Measurements from ENCODE around the gene KIAA1671. TPM values are rescaled to one million over a fixed set of nuclear protein-coding genes. Genes with fewer than 3 reads are reported as not detected.

KIAA1671 gene
- total RNA-seq, 2 experiments from 2014 or later: 6.5 to 6.8 TPM

DNA sequence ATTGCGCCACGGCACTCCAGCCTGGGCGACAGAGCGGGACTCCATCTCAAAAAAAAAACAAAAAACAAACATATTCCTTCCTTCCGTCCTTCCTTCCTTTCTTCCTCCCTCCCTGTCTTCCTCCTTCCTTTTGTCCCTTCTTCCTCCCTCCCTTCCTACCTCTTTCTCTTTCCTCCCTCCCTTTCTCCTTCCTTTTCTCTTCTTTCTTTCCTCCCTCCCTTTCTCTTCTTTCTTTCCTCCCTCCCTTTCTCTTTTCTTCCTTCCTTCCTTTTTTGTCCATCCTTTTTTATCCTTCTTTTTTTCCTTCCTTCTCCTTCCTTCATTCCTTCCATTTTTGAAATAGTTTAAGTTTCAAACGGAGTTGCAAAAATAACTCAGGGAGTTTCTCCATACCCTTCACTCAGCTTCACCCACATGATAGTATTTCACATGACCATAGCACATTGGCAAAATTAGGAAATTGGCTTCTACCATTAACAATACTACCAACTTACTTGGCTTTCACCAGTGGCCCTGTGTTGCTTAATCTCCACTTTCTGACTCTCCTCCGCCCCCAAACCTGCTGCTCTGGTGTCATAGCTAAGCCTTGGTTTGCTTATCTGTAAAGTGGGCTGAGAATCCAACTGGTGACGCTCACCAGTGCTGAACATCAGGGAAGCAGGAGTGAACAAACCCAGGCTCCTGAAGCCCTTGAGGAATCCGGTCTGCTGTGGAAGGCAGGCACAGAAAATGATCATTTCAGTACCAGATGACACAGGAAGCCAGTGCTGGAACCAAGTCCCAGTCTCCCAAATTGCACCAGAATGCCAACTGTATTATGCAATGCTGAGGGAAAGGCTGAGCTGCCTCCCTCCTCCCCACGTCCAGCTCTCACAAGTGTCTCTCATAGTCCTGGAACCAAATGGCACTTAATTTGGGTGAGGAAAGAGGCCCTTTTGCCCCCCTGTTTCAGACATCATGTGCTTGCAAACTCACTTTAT is 229.9 kb downstream of the KIAA1671 start:
- no peak overlapping the region for H3K4me3 Mint-ChIP-seq

DNA sequence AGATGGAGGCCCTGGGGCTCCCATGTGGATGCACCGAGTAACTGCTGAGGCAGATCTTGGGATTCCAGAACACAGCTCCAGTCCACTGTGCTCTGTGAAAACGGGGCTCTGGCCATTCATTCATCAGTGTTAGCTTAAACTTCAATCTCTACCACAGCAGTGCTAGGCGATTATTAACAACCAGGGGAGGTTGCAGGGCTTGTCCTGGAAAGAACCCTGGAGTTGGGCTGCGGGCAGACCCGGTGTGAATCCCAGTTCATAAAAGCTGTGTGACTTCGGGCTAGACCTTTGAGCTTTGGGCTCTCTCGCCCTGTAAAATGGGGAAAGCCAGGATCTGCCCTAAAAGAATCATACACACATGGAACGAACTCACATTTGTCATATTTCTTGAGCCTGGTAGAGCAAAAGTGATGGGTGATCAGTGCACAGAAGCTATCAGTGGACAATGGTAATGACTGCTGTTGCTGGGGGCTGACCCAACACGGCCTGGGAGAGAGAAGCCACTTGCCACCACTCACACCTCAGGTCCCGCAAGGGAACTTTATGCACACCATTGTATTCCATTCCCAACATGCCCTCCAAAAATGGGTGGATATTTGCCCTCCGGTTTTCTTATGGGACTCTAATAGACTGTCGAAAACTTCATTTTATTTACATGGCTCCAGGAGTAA is 231.6 kb downstream of the KIAA1671 start:
- Mint-ChIP-seq H3K4me3 (no peak overlapping the region), H3K27ac (no peak overlapping the region), H3K36me3 (ENCODE audit: low read depth) (peaks cover 12% of the 10 kb centered on the region), H3K4me1 (ENCODE audit: low read depth) (no peaks in the 10 kb centered on the region), H3K9me3 (peaks cover 6% of the 10 kb centered on the region), H3K27me3 (no peaks in the 10 kb centered on the region)
- ATAC-seq: no peak
- intact Hi-C loops (cut with micrococcal nuclease): no loop called here
- DNase-seq: no peak
- TF ChIP-seq, protein P1, sequence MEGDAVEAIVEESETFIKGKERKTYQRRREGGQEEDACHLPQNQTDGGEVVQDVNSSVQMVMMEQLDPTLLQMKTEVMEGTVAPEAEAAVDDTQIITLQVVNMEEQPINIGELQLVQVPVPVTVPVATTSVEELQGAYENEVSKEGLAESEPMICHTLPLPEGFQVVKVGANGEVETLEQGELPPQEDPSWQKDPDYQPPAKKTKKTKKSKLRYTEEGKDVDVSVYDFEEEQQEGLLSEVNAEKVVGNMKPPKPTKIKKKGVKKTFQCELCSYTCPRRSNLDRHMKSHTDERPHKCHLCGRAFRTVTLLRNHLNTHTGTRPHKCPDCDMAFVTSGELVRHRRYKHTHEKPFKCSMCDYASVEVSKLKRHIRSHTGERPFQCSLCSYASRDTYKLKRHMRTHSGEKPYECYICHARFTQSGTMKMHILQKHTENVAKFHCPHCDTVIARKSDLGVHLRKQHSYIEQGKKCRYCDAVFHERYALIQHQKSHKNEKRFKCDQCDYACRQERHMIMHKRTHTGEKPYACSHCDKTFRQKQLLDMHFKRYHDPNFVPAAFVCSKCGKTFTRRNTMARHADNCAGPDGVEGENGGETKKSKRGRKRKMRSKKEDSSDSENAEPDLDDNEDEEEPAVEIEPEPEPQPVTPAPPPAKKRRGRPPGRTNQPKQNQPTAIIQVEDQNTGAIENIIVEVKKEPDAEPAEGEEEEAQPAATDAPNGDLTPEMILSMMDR (IDR thresholded peaks at IDR 0.05): no peak
- ChIA-PET POLR2A (interaction anchor here (0.6 kb wide), 1 partner anchor 46 kb away, joined by 4 read pairs; no protein-coding TSS in a partner anchor), CTCF (interaction anchor here (1.1 to 2.9 kb wide), 3 partner anchors 12 to 135 kb away, joined by 3 to 10 read pairs (median 8); no protein-coding TSS in a partner anchor)

More for the DNA sequence above, 229.9 kb downstream of the KIAA1671 start:
- intact Hi-C loops (cut with micrococcal nuclease): no loop called here
- Mint-ChIP-seq H3K36me3 (ENCODE audit: low read depth) (peaks cover 15% of the 10 kb centered on the region), H3K9me3 (peaks cover 6% of the 10 kb centered on the region), H3K27ac (no peak overlapping the region), H3K27me3 (no peaks in the 10 kb centered on the region), H3K4me1 (ENCODE audit: low read depth) (no peaks in the 10 kb centered on the region)
- ChIA-PET CTCF (no interaction called here), POLR2A (no interaction called here)
- no peak for ATAC-seq
- TF ChIP-seq, protein P1 (IDR thresholded peaks at IDR 0.05): no peak
- DNase-seq: no peak

DNA sequence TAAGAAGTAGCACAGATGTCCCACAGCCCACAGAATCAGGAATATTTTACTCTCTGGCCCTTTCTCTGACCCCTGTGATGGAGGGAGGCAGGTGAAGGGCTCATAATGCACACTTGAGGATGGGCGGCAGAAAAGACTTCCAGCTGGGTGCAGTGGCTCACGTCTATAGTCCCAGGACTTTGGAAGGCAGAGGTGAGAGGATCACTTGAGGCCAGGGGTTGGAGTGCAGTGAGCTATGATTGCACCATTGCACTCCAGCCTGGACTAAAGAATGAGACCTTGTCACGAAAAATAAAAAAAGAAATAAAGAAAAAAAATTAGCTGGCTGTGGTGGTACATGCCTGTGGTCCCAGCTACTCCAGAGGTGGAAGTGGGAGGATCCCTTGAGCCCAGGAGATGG is 233.6 kb downstream of the KIAA1671 start:
- ChIA-PET POLR2A (interaction anchor here (1.0 kb wide), 1 partner anchor 77 kb away, joined by 3 read pairs; no protein-coding TSS in a partner anchor), CTCF (interaction anchor here (1.2 to 2.9 kb wide), 3 partner anchors 13 to 105 kb away, joined by 4 to 10 read pairs (median 5); no protein-coding TSS in a partner anchor)
- DNase-seq: no peak
- no peaks in the 10 kb centered on the region for H3K4me1 Mint-ChIP-seq (ENCODE audit: low read depth)
- H3K9me3 Mint-ChIP-seq: no peaks in the 10 kb centered on the region
- no peak for ATAC-seq
- no peaks in the 10 kb centered on the region for H3K27me3 Mint-ChIP-seq
- H3K36me3 Mint-ChIP-seq (ENCODE audit: low read depth): peaks cover 2% of the 10 kb centered on the region
- H3K27ac Mint-ChIP-seq: no peak overlapping the region
- no peak overlapping the region for H3K4me3 Mint-ChIP-seq
- intact Hi-C loops (cut with micrococcal nuclease): no loop called here
- TF ChIP-seq, protein P1 (IDR thresholded peaks at IDR 0.05): no peak

DNA sequence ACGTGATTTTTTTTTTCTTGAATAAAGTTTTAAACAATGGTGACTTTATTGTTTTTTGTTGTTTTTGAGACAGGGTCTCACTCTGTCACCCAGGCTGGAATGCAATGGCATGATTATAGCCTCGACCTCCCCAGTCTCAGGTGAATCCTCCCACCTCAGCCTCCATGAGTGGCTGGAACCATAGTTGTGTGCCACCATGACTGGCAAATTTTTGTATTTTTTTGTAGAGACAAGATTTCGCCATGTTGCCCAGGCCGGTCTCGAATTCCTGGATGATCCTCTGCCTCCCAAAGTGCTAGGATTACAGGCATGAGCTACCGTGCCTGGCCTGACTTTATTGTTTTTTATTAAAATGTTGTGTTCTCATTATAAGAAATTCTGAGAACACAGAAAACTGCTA is 235.0 kb downstream of the KIAA1671 start:
- CTCF ChIA-PET: interaction anchor here (1.4 kb wide), 1 partner anchor 76 kb away, joined by 5 read pairs; no protein-coding TSS in a partner anchor
- Mint-ChIP-seq H3K4me1 (ENCODE audit: low read depth) (no peaks in the 10 kb centered on the region), H3K9me3 (no peaks in the 10 kb centered on the region), H3K27ac (no peak overlapping the region), H3K27me3 (no peaks in the 10 kb centered on the region), H3K4me3 (no peak overlapping the region), H3K36me3 (ENCODE audit: low read depth) (no peaks in the 10 kb centered on the region)
- TF ChIP-seq, protein P1 (IDR thresholded peaks at IDR 0.05): no peak
- intact Hi-C loops (cut with micrococcal nuclease): no loop called here
- DNase-seq (no peak), ATAC-seq (no peak)
- POLR2A ChIA-PET: no interaction called here
